MCF 10A (cell line): ENCODE measurements around the gene ABCC4. TPM values are rescaled to one million over a fixed set of nuclear protein-coding genes. Genes with fewer than 3 reads are reported as not detected.

ENCODE experiments used
- BruUV-seq: library from RNA; stranded (reverse); fragments of 400-500 nt; replicated peaks from 2 replicates; lab custom pipeline; 2021; lab: Mats Ljungman, UMichigan
- CTCF ChIA-PET: fragments of 300-600 bp; sonication (Branson Sonifier 250); formaldehyde crosslinking; extraction: SDS; loops from one replicate; lab custom pipeline; 2021; ENCODE audit warnings: antibody characterized with exemption, inconsistent platforms; lab: Yijun Ruan, JAX
- POLR2A ChIA-PET: fragments of 300-600, 350-650 bp; sonication (Branson Sonifier 250); formaldehyde crosslinking; extraction: SDS; loops from one replicate; lab custom pipeline; 2020; ENCODE audit warnings: antibody characterized with exemption, inconsistent platforms; lab: Yijun Ruan, JAX
- DNase-seq: peaks from one replicate; pipeline ENCODE4 v3.0.0-alpha.2; 2018; ENCODE audit not compliant: unreplicated experiment
- H3K27ac Mint-ChIP-seq: one replicate; pipeline ENCODE4 v1.8.0; 2022; ENCODE audit warnings: mild to moderate bottlenecking, low read depth, mixed read lengths; ENCODE audit not compliant: unreplicated experiment
- H3K27me3 Mint-ChIP-seq: one replicate; pipeline ENCODE4 v1.8.0; 2022; ENCODE audit warnings: mixed read lengths; ENCODE audit not compliant: insufficient read depth, unreplicated experiment
- H3K36me3 Mint-ChIP-seq: one replicate; pipeline ENCODE4 v1.8.0; 2022; ENCODE audit warnings: mild to moderate bottlenecking, moderate library complexity, mixed read lengths; ENCODE audit not compliant: insufficient read depth, unreplicated experiment
- H3K4me1 Mint-ChIP-seq: one replicate; pipeline ENCODE4 v1.8.0; 2022; ENCODE audit warnings: mixed read lengths; ENCODE audit not compliant: insufficient read depth, unreplicated experiment
- H3K4me3 Mint-ChIP-seq: one replicate; pipeline ENCODE4 v1.8.0; 2022; ENCODE audit warnings: mild to moderate bottlenecking, moderate library complexity, mixed read lengths; ENCODE audit not compliant: unreplicated experiment
- H3K9me3 Mint-ChIP-seq: one replicate; pipeline ENCODE4 v1.8.0; 2022; ENCODE audit warnings: mixed read lengths; ENCODE audit not compliant: unreplicated experiment
- CTCF ChIP-seq: fragments of 200-600 bp; IDR thresholded peaks from one replicate; pipeline ENCODE4 v1.8.0; 2022; ENCODE audit warnings: antibody characterized with exemption, mild to moderate bottlenecking; ENCODE audit not compliant: unreplicated experiment
- intact Hi-C: fragments of 100-400 bp; cut with micrococcal nuclease; formaldehyde crosslinking; loops from 2 replicates; pipeline ENCODE4 v1.14.1; 2022
- total RNA-seq: library from RNA; stranded (reverse); gene quantifications from 2 replicates; pipeline ENCODE4 v1.2.3, GENCODE V29; 2022

The ABCC4 gene
- total RNA-seq, 1 experiment from 2014 or later: 13.9 TPM

GRCh38 chr13:95262837-95263384, 38.3 kb downstream of the ABCC4 start:
- no peak for DNase-seq
- intact Hi-C loops: no loop called here
- Mint-ChIP-seq H3K27ac (no peak overlapping the region), H3K4me1 (peaks cover 8% of the 10 kb centered on the region), H3K9me3 (no peaks in the 10 kb centered on the region), H3K27me3 (no peaks in the 10 kb centered on the region), H3K36me3 (no peaks in the 10 kb centered on the region), H3K4me3 (no peak overlapping the region)
- TF ChIP-seq CTCF: no peak
- ChIA-PET POLR2A (interaction anchor here (0.6 kb wide), 1 partner anchor 136 kb away, joined by 3 read pairs; no protein-coding TSS in a partner anchor), CTCF (interaction anchor here (0.7 to 0.8 kb wide), 2 partner anchors 73 to 141 kb away, joined by 3 to 4 read pairs; no protein-coding TSS in a partner anchor)
- BruUV-seq: no TSS peak

DNA sequence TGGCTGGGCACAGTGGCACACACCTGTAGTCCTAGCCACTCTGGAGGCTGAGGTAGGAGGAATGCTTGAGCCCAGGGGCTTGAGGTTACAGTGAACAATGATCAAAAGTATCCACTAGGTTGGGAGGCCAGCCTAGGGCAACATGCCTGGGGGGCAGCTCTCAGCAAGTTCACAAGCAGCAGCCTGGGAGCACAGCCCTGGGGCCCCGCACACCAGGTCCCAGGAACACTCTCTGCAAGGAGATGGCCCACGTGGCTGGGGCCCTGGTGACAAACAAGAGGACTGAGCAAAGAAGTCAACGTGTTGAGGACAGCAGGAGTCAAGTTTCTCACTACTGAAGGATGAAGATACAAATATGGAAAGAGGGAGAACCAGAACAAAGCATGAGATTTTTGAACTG, 39.3 kb downstream of the ABCC4 start:
- DNase-seq: no peak
- no peaks in the 10 kb centered on the region for H3K36me3 Mint-ChIP-seq
- H3K27ac Mint-ChIP-seq: no peak overlapping the region
- H3K27me3 Mint-ChIP-seq: no peaks in the 10 kb centered on the region
- no peaks in the 10 kb centered on the region for H3K4me1 Mint-ChIP-seq
- H3K9me3 Mint-ChIP-seq: no peaks in the 10 kb centered on the region
- intact Hi-C loops: no loop called here
- CTCF ChIA-PET: interaction anchor here (0.8 kb wide), 1 partner anchor 572 kb away, joined by 4 read pairs; no protein-coding TSS in a partner anchor
- POLR2A ChIA-PET: no interaction called here
- no peak for TF ChIP-seq CTCF
- H3K4me3 Mint-ChIP-seq: no peak overlapping the region
- BruUV-seq: no TSS peak

GRCh38 chr13:95260031-95260525, 41.2 kb downstream of the ABCC4 start:
- DNase-seq: no peak
- H3K27ac Mint-ChIP-seq: no peak overlapping the region
- H3K4me3 Mint-ChIP-seq: no peak overlapping the region
- POLR2A ChIA-PET: no interaction called here
- no peaks in the 10 kb centered on the region for H3K27me3 Mint-ChIP-seq
- H3K36me3 Mint-ChIP-seq: no peaks in the 10 kb centered on the region
- TF ChIP-seq CTCF: no peak
- no TSS peak for BruUV-seq
- intact Hi-C loops: no loop called here
- H3K4me1 Mint-ChIP-seq: peaks cover 9% of the 10 kb centered on the region
- H3K9me3 Mint-ChIP-seq: no peaks in the 10 kb centered on the region
- CTCF ChIA-PET: interaction anchor here (0.7 to 1.9 kb wide), 3 partner anchors 36 to 145 kb away, joined by 3 to 9 read pairs (median 4); no protein-coding TSS in a partner anchor

DNA sequence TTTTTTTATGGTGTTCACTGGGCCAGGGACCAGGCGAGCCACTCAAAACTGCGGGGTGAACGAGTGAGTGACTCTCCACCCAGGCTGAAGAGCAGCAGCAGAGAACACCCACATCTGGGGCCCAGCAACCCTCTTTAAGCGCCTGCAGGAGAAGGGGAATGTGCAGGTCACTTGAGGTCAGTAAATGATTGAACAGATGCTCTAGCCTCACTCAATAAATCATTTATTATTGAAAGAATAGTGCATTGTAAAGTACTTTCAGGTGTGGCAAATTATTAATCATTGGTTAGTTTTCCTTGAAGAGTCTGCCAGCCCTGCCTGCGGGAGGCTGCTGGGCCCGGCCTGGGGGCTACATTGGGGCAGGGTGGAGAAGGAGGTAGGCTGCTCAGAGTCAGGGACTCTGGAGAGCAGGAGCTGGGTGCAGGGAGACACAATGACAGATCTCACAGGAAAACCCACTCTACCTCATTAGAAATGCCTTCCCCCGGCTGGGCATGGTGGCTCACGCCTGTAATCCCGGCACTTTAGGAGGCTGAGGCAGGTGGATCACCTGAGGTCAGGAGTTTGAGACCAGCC, 42.5 kb downstream of the ABCC4 start:
- Mint-ChIP-seq H3K4me3 (no peak overlapping the region), H3K36me3 (no peaks in the 10 kb centered on the region), H3K9me3 (no peaks in the 10 kb centered on the region), H3K27ac (no peak overlapping the region), H3K4me1 (peaks cover 15% of the 10 kb centered on the region), H3K27me3 (no peaks in the 10 kb centered on the region)
- intact Hi-C loops: no loop called here
- no peak for TF ChIP-seq CTCF
- no TSS peak for BruUV-seq
- CTCF ChIA-PET: interaction anchor here (0.6 to 1.9 kb wide), 2 partner anchors 147 to 148 kb away, joined by 3 to 9 read pairs; no protein-coding TSS in a partner anchor
- POLR2A ChIA-PET: no interaction called here
- no peak for DNase-seq
